ENCODE results near the gene TAF1B.
A peak's percentile ranks its signal among the peaks of the same experiment; 100 is the strongest.

Gene TAF1B

GRCh38 chr2:9843229-9844035 is at the start of gene TAF1B:
Gene TAF1B (plus strand): TSS chr2:9843474. CDS start chr2:9843542, 68 bp downstream.
- peak; percentile 94 for DNase-seq

DNA sequence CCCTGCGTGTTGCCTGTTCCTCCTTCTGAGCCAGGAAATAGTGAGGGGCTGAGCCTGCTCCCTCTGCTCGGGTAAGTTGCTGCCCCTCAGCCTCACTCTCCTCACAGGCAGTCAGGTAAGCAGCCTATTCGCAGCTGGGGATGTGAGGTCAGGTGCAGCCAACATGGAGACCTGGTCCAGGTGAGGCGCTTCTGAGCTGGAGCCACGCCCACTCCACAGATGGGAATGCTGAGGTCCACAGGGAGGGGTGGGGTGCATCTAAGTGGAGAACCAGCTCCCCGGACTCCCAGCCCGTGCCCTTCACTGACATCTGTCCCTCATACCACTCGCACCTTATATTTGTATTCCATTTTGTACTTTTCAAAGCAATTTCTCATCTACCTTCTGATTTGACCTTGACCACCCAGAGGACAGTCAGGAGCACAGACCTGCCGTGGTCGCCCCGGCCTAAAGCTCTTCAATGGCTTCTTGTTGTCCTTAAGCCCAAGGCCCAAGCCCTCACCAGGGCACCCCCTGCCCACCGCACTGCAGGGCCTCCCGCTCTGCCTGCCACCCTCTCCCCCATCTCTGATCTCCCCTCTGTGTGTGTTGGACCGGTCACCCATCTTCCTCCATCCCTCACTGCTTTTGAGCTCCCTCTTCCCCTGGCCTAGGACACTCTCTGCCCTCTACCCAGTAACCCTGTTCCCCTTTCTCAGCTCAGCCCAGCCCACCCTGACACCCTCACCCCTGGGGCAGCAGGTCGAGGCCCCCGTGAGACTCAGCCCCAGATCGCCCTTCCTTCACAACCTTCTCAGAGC is 49.2 kb upstream of the TAF1B start:
- no peak for DNase-seq

- DNase-seq = no peak
Measured at GRCh38 chr2:9795071-9795470, 48.2 kb upstream of the TAF1B start.

DNA sequence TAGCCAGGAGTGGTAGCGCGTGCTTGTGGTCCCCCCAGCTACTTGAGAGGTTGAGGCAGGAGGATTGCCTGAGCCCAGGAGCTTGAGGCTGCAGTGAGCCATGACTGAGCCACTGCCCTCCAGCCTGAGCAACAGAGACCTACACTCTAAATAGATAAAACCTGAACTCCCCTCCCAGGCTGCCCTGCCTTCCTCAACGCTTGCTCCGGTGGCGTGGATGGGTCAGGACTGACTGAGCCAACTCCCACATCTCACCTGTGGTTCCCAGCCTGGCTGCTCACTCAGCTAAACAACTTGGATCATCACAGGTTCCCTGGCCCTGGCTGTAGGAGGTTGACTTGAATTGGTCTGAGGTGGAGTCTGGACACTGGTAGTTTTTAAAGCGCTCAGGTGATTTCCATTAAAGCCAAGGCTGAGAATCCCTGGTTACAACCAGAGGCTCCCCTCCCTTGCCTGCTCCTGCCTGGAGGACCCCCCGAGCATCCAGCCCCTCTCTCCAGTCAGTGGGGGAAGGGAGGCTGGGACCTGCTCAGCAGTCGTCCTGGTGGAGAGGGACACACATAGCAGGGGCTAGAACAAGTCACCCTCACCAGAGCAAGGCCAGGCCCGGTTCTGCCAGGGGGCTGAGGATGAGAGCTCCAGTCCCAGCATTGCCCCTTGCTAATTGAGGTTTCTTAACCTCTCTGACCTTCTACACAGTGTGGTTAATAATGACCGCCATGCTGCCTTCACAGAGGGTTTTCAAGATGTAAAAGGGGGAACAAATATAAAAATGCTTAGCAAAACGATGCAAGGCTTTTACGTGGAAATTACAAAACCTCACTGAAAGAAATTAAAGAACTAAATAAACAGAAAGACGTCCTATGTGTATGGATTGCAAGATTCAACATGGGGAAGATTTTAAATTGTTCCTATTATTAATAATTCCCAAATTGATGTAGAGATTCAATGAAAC is 46.9 kb upstream of the TAF1B start:
- DNase-seq = no peak

DNA sequence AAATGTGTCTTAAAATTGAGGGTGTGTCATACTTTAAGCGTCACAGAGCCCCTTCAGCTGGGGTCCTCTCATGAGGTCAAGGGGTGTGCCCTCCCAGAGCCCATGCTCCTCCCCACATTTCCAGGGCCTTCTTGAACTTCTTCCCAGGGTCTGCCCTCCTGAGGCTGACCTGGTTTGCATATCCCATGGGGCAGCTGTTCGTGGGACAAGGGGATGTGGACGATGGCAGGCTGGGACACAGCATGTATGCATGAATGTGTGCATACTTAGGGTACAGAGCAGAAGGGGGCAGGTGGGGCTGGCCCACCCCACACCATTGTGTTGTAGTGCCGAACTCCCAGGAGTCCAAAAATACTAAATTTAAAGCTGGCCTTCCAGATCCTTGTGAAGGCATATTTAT is 46.2 kb upstream of the TAF1B start:
- no peak for DNase-seq

DNA sequence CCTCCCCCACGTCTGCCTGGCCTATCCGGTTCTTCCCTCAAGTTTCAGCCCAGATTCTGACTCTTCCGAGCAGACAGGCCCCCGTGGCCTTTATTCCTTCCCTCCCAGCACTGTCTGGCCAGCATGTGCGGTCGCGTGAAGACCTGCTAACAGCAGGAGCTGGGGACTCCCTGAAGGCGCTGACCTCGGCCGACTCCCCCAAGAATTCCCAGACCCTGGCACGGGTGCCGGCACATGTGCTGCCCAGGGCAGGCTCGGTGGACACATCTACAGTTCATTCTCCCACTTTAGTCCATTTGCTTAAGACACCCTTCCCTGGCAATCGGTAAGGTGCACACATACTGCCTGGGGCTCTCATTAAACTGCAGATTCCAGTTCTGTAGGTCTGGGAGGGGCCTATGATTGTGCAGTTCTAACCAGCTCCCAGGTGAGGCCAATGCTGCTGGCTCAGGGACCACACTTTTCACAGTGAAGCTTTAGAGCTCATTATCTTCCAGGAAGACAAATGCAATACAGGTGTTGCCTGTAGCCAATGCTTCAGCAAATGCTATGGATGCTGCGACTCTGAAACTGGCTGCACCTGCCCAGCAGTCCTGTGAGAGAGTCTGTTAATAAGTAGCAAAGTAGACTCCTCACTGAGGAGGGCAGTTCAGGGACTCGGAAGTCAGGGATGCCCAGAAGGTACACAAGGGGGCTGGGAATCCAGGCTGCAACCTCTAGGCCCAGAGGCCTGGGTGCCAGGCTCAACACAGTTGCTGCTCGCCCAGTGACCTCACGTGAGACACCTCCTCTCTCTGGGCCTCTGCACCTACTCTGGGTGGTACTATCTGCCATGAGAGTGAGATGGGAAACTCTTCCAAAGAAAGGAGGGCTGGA is 45.4 kb upstream of the TAF1B start:
- no peak for DNase-seq

DNA sequence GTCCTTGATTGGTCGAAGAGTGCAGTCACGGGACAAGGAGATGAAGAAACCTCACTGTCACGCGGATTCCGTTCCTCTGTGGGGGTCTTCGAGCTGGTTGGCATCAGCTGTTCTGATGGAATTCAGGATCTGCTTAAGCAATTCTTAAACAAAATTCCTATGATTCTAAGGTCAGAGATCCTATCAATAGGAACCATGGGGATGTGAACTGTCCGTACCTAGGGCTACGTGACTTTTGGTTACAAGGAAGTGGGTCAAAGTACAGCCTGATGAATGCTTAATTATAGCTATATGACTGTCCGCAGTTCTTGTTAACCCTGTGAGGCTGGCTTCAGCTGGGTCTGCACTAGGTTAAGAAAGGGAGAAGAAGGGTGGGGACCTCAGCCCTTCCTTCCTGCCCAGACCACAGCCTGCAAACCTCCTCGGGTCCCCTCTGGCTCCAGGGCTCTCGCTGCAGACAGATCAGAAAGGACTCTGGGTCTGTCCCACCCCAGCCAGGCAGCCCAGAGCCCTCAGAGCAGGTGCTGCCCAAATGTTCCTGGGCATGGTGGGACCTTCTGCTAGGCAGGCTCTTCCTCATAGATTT is 44.2 kb upstream of the TAF1B start:
- no peak for DNase-seq

- peak; percentile 90 for DNase-seq
Measured at GRCh38 chr2:9799729-9800632, 43.3 kb upstream of the TAF1B start.

- no peak for DNase-seq
Measured at GRCh38 chr2:9800639-9800974, 42.7 kb upstream of the TAF1B start.

DNA sequence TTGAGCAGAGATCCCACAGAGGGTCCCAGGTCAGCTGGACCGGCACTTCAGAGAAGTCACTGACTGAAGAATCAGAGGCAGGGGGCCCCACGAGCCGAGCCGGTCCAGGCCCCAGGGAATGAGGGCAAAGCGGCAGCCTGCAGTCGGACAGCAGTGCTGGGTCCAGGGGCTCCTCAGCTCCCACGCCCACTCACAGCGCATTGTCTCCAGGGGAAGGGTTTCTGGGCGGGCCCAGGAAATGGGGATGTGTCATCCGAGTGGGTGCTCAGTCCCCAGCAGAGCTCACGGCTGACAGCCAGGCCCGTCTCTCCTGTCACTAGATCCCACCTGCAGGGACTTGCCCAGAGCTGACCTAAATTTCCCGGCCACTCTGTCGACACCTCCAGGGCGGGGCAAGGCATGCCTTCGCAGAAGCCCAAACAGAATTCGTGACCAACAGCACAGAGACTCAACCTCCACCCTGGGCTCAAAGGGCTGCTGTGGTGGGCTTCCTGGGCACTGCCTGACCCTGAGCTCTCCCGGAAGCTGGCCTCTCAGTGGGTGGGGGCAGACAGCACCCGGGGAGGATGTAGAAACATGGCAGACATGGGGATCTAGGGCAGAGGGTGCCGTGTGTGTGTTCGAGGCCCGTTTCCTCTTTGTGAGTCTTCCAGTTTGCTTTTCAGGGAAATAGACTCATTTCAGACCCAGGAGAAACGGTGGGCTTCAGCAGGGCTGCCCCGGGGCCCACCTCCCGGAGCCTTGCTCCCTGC is 42.1 kb upstream of the TAF1B start:
- peak; percentile 67 for DNase-seq

GRCh38 chr2:9802576-9802993 is 40.7 kb upstream of the TAF1B start:
- no peak for DNase-seq

DNA sequence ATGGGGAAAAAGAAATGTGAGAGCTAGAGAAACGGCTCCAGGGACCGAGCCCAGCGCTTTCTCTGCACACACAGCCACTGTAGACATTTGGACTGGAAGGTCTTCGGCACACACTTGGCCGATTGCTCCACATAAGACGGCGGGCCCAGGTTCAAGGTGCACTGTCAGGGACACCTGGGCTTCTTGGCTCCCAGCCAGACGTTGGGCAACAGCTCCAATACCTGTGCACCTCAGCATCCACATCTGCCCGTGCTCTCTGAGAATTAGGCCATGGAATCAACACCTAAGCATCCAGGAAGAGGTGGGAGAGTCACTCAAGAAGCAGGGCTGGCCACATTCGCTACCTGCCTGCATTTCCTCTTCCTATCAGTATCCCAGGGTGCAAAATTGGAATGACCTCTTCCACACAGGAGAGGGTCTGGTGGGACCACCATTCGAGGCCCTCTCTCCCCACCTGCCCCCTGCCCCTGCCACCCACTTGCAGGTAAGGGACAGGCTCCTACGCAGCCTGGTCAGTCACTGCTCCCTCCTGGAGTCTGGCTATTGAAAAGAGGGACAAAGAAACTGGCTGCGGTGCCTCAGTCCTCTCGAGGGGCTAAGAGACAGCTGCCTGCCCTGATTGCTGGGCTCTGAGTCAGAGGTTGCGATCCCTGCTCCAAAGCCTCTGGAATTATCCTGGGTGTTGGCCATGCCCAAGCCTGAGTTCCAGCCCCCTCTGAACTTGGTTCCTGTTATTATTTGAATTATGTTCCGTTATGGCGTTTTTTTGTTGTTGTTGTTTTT is 40.1 kb upstream of the TAF1B start:
- DNase-seq = no peak

DNA sequence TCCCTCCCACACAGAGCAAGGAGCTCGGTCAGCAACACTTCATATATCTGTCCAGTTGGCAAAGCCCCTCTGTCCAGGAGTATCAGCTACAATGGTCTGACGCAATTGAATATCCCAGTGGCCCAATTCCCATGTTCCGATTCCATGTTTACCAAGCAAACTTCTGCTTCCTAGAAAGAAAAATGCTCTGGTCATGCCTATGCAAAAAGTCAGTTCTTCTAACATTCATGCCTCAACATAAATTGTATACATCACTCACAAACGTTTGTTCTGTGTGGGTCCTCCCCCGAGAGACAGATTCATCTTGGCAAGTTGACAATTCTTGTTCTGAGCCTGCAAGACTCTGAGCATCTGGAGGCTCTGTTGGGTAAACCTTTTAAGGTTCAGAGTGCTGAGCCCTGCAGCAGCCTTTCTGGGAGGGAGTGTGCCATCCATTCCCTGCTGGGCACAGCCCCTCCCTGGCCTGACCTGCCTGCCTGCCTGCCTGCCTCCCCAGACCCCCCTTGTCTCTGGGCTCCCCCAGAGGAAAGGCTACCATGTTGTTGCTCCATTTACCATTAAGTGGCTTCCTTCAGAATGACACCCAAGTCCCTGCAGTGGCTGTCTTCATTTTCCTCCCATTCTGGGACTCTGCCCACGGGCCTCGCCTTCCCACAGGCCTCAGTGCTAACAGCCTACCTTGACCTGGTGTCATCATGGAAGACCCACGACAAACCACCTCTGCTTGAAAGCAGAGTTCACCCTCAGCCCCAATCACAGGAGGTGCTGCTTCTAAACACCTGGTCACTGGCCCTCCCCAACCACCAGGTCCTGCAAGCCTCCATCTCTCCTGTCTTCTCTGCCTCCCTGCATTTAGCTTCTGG is 37.6 kb upstream of the TAF1B start:
- DNase-seq = no peak

DNA sequence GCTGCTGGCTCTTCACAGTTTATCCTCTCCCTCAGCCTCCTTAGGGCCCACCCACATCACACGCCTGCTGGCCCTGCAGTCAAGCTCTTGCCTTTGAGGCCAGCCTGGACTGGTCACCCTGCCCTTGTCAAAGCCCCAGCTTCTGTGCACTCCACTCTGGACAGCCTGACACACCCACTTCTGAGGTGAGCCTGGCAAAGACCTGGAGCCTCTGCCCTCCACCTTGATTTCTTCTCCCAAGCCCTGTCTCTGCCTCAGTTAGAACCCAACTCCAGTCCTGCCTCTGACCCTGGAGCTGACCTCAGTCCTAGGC is 37.0 kb upstream of the TAF1B start:
- no peak for DNase-seq

DNA sequence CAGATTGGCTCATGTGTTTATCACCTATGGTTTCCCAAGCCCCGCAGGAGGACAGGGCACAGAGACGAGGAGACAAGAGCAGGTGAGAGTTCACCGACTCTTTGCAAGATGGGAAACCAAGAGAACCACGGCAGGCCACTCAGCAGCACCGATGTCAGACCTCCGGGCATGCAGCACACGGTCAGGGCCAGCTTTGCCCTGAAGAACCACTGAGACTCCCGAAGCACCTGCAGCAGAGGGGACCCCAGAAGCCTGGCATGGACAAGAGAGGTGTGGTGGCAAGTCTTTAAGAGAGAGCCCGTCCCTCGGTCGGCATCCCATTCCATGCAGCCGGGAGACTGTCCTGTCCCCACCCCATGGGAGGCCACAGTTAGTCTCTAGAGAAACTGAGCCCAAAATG is 36.6 kb upstream of the TAF1B start:
- DNase-seq = no peak

- DNase-seq = no peak
Measured at GRCh38 chr2:9807056-9807455, 36.2 kb upstream of the TAF1B start.

GRCh38 chr2:9807555-9808305 is 35.5 kb upstream of the TAF1B start:
- DNase-seq = no peak
